WTC11 (cell line): ENCODE results near the gene MYLK4. TPM values are rescaled to one million over a fixed set of nuclear protein-coding genes. Genes with fewer than 3 reads are reported as not detected.

Experiments
- ATAC-seq: fragments of 200-7000 bp; cut with Tn5 transposase; 2 replicates; pipeline ENCODE4 v1.10.0; 2021; ENCODE audit warnings: mild to moderate bottlenecking, moderate library complexity
- CTCF ChIA-PET: fragments of 300-600 bp; sonication (Branson Sonifier 250); formaldehyde crosslinking; loops from one replicate; lab custom pipeline; 2021; ENCODE audit warnings: antibody characterized with exemption; lab: Charles Lee
- POLR2A ChIA-PET: fragments of 350-600 bp; sonication (Branson Sonifier 250); formaldehyde crosslinking; loops from one replicate; lab custom pipeline; 2021; ENCODE audit warnings: antibody characterized with exemption; lab: Charles Lee
- DNase-seq: peaks from one replicate; pipeline ENCODE4 v3.0.0; 2021; ENCODE audit warnings: low spot score
- H3K27ac Mint-ChIP-seq: 2 replicates; pipeline ENCODE4 v1.8.0; 2021; ENCODE audit warnings: mixed read lengths
- H3K27me3 Mint-ChIP-seq: 2 replicates; pipeline ENCODE4 v1.8.0; 2021; ENCODE audit warnings: low read depth, mild to moderate bottlenecking, moderate library complexity, mixed read lengths
- H3K36me3 Mint-ChIP-seq: 2 replicates; pipeline ENCODE4 v1.8.0; 2021; ENCODE audit warnings: mixed read lengths
- H3K4me1 Mint-ChIP-seq: 2 replicates; pipeline ENCODE4 v1.8.0; 2022; ENCODE audit warnings: mixed read lengths
- H3K4me3 Mint-ChIP-seq: 2 replicates; pipeline ENCODE4 v1.8.0; 2021; ENCODE audit warnings: mild to moderate bottlenecking, moderate library complexity, mixed read lengths
- H3K9me3 Mint-ChIP-seq: 2 replicates; pipeline ENCODE4 v1.8.0; 2021; ENCODE audit warnings: mixed read lengths
- ATF1 ChIP-seq: sonication (generic); formaldehyde crosslinking; IDR thresholded peaks from 2 replicates; pipeline ENCODE4 v1.8.1; 2023; ENCODE audit warnings: mild to moderate bottlenecking, moderate library complexity, missing genetic modification reagents
- ATF2 ChIP-seq: sonication (generic); formaldehyde crosslinking; IDR thresholded peaks from 2 replicates; pipeline ENCODE4 v1.8.1; 2022; ENCODE audit warnings: low read depth, missing genetic modification reagents, borderline replicate concordance
- ATF3 ChIP-seq: sonication (generic); formaldehyde crosslinking; conservative IDR thresholded peaks from 2 replicates; pipeline ENCODE4 v1.8.1; 2022; ENCODE audit warnings: mild to moderate bottlenecking, missing genetic modification reagents
- CREM ChIP-seq: sonication (generic); formaldehyde crosslinking; IDR thresholded peaks from 2 replicates; pipeline ENCODE4 v1.8.1; 2022; ENCODE audit warnings: mild to moderate bottlenecking, missing genetic modification reagents, moderate library complexity
- E2F5 ChIP-seq: sonication (generic); formaldehyde crosslinking; IDR thresholded peaks from 2 replicates; pipeline ENCODE4 v1.8.1; 2022; ENCODE audit warnings: mild to moderate bottlenecking, moderate library complexity, missing genetic modification reagents
- ESRRA ChIP-seq: sonication (generic); formaldehyde crosslinking; IDR thresholded peaks from 2 replicates; pipeline ENCODE4 v1.8.1; 2022; ENCODE audit warnings: mild to moderate bottlenecking, missing genetic modification reagents, borderline replicate concordance
- HMGXB4 ChIP-seq: sonication (generic); formaldehyde crosslinking; IDR thresholded peaks from 2 replicates; pipeline ENCODE4 v1.8.1; 2023; ENCODE audit warnings: mild to moderate bottlenecking, moderate library complexity, missing genetic modification reagents
- JUN ChIP-seq: sonication (generic); formaldehyde crosslinking; IDR thresholded peaks from 2 replicates; pipeline ENCODE4 v1.8.0; 2023; ENCODE audit warnings: mild to moderate bottlenecking, missing genetic modification reagents
- MAX ChIP-seq: sonication (generic); formaldehyde crosslinking; IDR thresholded peaks from 2 replicates; pipeline ENCODE4 v1.8.0; 2022; ENCODE audit warnings: mild to moderate bottlenecking, missing genetic modification reagents
- PREB ChIP-seq: sonication (generic); formaldehyde crosslinking; IDR thresholded peaks from 2 replicates; pipeline ENCODE4 v1.8.1; 2022; ENCODE audit warnings: mild to moderate bottlenecking, missing genetic modification reagents, moderate library complexity, borderline replicate concordance
- RORB ChIP-seq: fragments of 250-450 bp; sonication (Bioruptor Pico); IDR thresholded peaks from 2 replicates; pipeline ENCODE4 v1.9.0; 2021; ENCODE audit warnings: mild to moderate bottlenecking
- SMAD4 ChIP-seq: sonication (generic); formaldehyde crosslinking; IDR thresholded peaks from 2 replicates; pipeline ENCODE4 v1.8.0; 2022; ENCODE audit warnings: mild to moderate bottlenecking, missing genetic modification reagents
- STAT6 ChIP-seq: sonication (generic); formaldehyde crosslinking; conservative IDR thresholded peaks from 2 replicates; pipeline ENCODE4 v1.8.1; 2023; ENCODE audit warnings: mild to moderate bottlenecking, low read depth, missing genetic modification reagents, moderate library complexity
- USF2 ChIP-seq: sonication (generic); formaldehyde crosslinking; IDR thresholded peaks from 2 replicates; pipeline ENCODE4 v1.8.1; 2023; ENCODE audit warnings: mild to moderate bottlenecking, missing genetic modification reagents, moderate library complexity
- ZBTB21 ChIP-seq: sonication (generic); formaldehyde crosslinking; IDR thresholded peaks from 2 replicates; pipeline ENCODE4 v1.8.1; 2023; ENCODE audit warnings: mild to moderate bottlenecking, missing genetic modification reagents, borderline replicate concordance
- ZNF532 ChIP-seq: fragments of 250-450 bp; sonication (Bioruptor Pico); IDR thresholded peaks from 2 replicates; pipeline ENCODE4 v1.9.0; 2021; ENCODE audit warnings: mild to moderate bottlenecking, borderline replicate concordance
- ZNF671 ChIP-seq: fragments of 250-450 bp; sonication (Bioruptor Pico); IDR thresholded peaks from 2 replicates; pipeline ENCODE4 v1.8.0; 2021; ENCODE audit warnings: mild to moderate bottlenecking
- total RNA-seq: library from RNA; stranded (reverse); gene quantifications from 3 replicates; pipeline ENCODE4 v1.2.3, GENCODE V29; 2021

Gene MYLK4
- total RNA-seq, 1 experiment from 2014 or later = 0.13 TPM

GRCh38 chr6:2795956-2796355 lies 45.2 kb upstream of the MYLK4 start:
- Mint-ChIP-seq H3K4me3 (no peak overlapping the region), H3K9me3 (no peaks in the 10 kb centered on the region), H3K27ac (peak overlapping the region; percentile 40), H3K27me3 (no peaks in the 10 kb centered on the region), H3K36me3 (peaks cover 4% of the 10 kb centered on the region; the same call in 1 of the 2 replicates), H3K4me1 (peaks cover 11% of the 10 kb centered on the region)
- DNase-seq (no peak), ATAC-seq (no peak)
- ChIA-PET CTCF (interaction anchor here (1.2 to 1.3 kb wide), 2 partner anchors 46 to 157 kb away, joined by 3 to 4 read pairs; partner anchors contain the start of gene SERPINB1), POLR2A (no interaction called here)
- TF ChIP-seq CREM (CRISPR knock-in tag) (no peak), ATF2 (CRISPR knock-in tag) (no peak), E2F5 (CRISPR knock-in tag) (no peak)

- ChIA-PET POLR2A (no interaction called here), CTCF (interaction anchor here (1.2 to 1.3 kb wide), 2 partner anchors 46 to 157 kb away, joined by 3 to 4 read pairs; partner anchors contain the start of gene SERPINB1)
- Mint-ChIP-seq H3K27ac (no peak overlapping the region), H3K36me3 (peaks cover 4% of the 10 kb centered on the region; the same call in 1 of the 2 replicates), H3K4me1 (peaks cover 18% of the 10 kb centered on the region), H3K4me3 (no peak overlapping the region), H3K27me3 (no peaks in the 10 kb centered on the region), H3K9me3 (no peaks in the 10 kb centered on the region)
- DNase-seq (no peak), ATAC-seq (no peak)
- TF ChIP-seq JUN (CRISPR knock-in tag) (no peak), HMGXB4 (no peak), ESRRA (no peak), USF2 (CRISPR knock-in tag) (no peak), SMAD4 (CRISPR knock-in tag) (no peak), ZNF532 (CRISPR knock-in tag) (no peak), ZNF671 (CRISPR knock-in tag) (no peak), ZBTB21 (no peak), ATF1 (CRISPR knock-in tag) (no peak)
Observed at GRCh38 chr6:2795162-2795561, 44.4 kb upstream of the MYLK4 start.

- no peak for ATAC-seq
- no peaks in the 10 kb centered on the region for H3K27me3 Mint-ChIP-seq
- ChIA-PET CTCF (interaction anchor here (1.0 kb wide), 1 partner anchor 48 kb away, joined by 3 read pairs; the partner anchor contains the start of gene SERPINB1), POLR2A (no interaction called here)
- peaks cover 21% of the 10 kb centered on the region for H3K4me1 Mint-ChIP-seq
- DNase-seq = no peak
- peaks cover 4% of the 10 kb centered on the region; the same call in 1 of the 2 replicates for H3K36me3 Mint-ChIP-seq
- no peak overlapping the region for H3K27ac Mint-ChIP-seq
- H3K4me3 Mint-ChIP-seq = no peak overlapping the region
- no peaks in the 10 kb centered on the region for H3K9me3 Mint-ChIP-seq
- no peak for TF ChIP-seq PREB (CRISPR knock-in tag)
- no peak for TF ChIP-seq STAT6 (CRISPR knock-in tag)
- no peak for TF ChIP-seq MAX (CRISPR knock-in tag)
- no peak for TF ChIP-seq RORB (CRISPR knock-in tag)
- no peak for TF ChIP-seq ATF3 (CRISPR knock-in tag)
Observed at GRCh38 chr6:2794171-2794730, 43.5 kb upstream of the MYLK4 start.
